Left ventricle myocardium inferior (tissue), 1 donor: Measurements from ENCODE around the gene ZYG11B. TPM values are rescaled to one million over a fixed set of nuclear protein-coding genes. Genes with fewer than 3 reads are reported as not detected.

Experiments used
- DNase-seq: peaks from one replicate; pipeline ENCODE4 v3.0.0-alpha.2; 2020
- H3K27ac ChIP-seq: fragments of 200-600 bp; replicated peaks from 2 replicates; pipeline ENCODE4 v1.8.0; 2021
- H3K27me3 ChIP-seq: fragments of 200-600 bp; 2 replicates; pipeline ENCODE4 v1.8.0; 2021; ENCODE audit warnings: low read depth
- H3K36me3 ChIP-seq: fragments of 200-600 bp; 2 replicates; pipeline ENCODE4 v1.8.0; 2021
- H3K4me1 ChIP-seq: fragments of 200-600 bp; 2 replicates; pipeline ENCODE4 v1.8.0; 2021
- H3K4me3 ChIP-seq: fragments of 200-600 bp; 2 replicates; pipeline ENCODE4 v1.8.0; 2021; ENCODE audit warnings: mild to moderate bottlenecking, moderate library complexity
- H3K9me3 ChIP-seq: fragments of 200-600 bp; replicated peaks from 2 replicates; pipeline ENCODE4 v1.8.0; 2021
- intact Hi-C: fragments of 100-400 bp; cut with micrococcal nuclease; formaldehyde crosslinking; loops from one replicate; pipeline ENCODE4 v1.11.0; 2022
- total RNA-seq: library from RNA; stranded (reverse); fragmentation: NEBNext Ultra II Directional; extraction: Animal tissue kit (Norgen Biotek cat#: 25700); gene quantifications from one replicate; pipeline ENCODE4 v1.2.1, GENCODE V29; 2021
- TF ChIP-seq, protein P1 (sequence below): fragments of 200-600 bp; IDR thresholded peaks from 2 replicates; pipeline ENCODE4 v1.8.0; 2021; ENCODE audit warnings: antibody characterized with exemption, mild to moderate bottlenecking, borderline replicate concordance
- donor health status: DM: no; HTN: yes; CAD: no; lungs with severe emphysema.

The ZYG11B gene
- total RNA-seq, 1 donor from 2014 or later, result 68.3 TPM

DNA sequence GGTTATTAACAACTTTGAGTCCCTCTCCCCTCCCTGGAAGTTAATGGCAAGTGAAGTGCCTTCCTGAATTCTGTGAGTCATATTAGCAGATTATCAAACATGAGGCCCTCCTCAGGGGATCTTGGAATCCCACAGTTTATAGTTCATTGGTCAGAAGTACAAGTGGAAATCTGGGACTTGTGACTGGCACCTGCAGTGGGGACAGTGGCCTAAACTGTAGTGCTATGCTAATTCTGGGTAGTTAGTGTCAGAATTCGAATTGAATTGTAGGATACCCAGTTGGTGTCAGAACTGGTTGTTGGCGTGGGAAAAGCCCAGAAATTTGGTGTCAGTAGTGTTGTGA, 26.2 kb downstream of the ZYG11B start:
- Histone ChIP-seq H3K4me3 (no peak overlapping the region), H3K27ac (peak overlapping the region; percentile 60), H3K27me3 (no peaks in the 10 kb centered on the region), H3K4me1 (peaks cover 63% of the 10 kb centered on the region), H3K36me3 (peaks cover 11% of the 10 kb centered on the region), H3K9me3 (no peaks in the 10 kb centered on the region)
- intact Hi-C loops, result no loop called here
- TF ChIP-seq, protein P1, sequence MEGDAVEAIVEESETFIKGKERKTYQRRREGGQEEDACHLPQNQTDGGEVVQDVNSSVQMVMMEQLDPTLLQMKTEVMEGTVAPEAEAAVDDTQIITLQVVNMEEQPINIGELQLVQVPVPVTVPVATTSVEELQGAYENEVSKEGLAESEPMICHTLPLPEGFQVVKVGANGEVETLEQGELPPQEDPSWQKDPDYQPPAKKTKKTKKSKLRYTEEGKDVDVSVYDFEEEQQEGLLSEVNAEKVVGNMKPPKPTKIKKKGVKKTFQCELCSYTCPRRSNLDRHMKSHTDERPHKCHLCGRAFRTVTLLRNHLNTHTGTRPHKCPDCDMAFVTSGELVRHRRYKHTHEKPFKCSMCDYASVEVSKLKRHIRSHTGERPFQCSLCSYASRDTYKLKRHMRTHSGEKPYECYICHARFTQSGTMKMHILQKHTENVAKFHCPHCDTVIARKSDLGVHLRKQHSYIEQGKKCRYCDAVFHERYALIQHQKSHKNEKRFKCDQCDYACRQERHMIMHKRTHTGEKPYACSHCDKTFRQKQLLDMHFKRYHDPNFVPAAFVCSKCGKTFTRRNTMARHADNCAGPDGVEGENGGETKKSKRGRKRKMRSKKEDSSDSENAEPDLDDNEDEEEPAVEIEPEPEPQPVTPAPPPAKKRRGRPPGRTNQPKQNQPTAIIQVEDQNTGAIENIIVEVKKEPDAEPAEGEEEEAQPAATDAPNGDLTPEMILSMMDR, result no peak
- DNase-seq, result no peak

DNA sequence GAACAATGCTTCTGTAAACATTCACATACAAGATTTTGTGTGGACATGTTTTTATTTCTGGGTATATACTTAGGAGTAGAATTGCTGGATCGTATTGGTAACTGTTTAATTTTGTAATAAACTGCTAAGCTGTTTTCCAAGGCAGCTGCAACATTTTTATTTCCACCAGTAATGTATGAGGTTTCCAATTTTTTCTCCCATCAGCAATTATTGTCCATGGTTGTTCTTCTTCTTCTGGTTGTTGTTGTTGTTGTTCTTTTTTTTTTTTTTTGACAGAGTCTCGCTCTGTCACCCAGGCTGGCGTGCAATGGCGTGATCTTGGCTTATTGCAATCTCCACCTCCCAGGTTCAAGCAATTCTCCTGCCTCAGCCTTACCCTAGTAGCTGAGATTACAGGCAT, 26.9 kb downstream of the ZYG11B start:
- no peak for DNase-seq
- H3K4me1 ChIP-seq, result peaks cover 57% of the 10 kb centered on the region

DNA sequence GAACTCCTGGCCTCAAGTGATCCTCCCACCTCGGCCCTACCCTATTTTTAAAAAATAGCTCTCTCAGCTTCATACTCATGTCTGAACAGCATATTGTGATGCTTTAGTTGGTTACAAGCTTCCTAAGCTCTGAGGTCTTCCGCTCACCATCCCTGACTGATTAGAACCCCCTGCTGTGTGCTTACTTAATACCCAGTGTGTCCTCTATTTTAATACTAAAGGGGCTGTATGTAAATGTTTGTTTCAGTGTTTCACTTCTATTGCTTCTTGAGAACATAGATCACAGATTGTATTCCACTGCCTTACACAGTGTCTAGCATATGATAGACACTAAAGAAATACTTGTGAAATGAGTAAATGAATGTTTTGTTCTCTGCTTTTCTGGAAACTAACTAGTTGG, 29.8 kb downstream of the ZYG11B start:
- H3K9me3 ChIP-seq, result no peaks in the 10 kb centered on the region
- TF ChIP-seq, protein P1, result no peak

More for the DNA sequence above, 26.9 kb downstream of the ZYG11B start:
- Histone ChIP-seq H3K36me3 (peaks cover 18% of the 10 kb centered on the region), H3K27me3 (no peaks in the 10 kb centered on the region), H3K27ac (peak overlapping the region; percentile 60), H3K4me3 (no peak overlapping the region), H3K9me3 (no peaks in the 10 kb centered on the region)
- TF ChIP-seq, protein P1, result no peak
- intact Hi-C loops, result no loop called here

DNA sequence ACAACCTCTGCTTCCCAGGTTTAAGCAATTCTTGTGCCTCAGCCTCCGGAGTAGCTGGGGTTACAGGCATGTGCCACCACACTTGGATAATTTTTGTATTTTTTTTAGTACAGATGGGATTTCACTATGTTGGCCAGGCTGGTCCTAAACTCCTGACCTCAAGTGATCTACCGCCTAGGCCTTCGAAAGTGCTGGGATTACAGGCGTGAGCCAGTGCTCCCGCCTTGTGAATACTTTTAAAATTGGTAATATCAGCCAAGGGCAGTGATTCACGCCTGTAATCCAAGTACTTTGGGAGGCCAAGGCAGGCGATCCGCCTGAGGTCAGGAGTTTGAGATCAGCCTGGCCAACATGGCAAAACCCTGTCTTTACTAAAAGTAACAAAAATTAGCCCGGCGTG, 33.7 kb downstream of the ZYG11B start:
- peaks cover 42% of the 10 kb centered on the region for H3K36me3 ChIP-seq

More for the DNA sequence above, 29.8 kb downstream of the ZYG11B start:
- DNase-seq, result no peak
- Histone ChIP-seq H3K36me3 (peaks cover 35% of the 10 kb centered on the region), H3K4me1 (peaks cover 28% of the 10 kb centered on the region), H3K27ac (no peak overlapping the region), H3K4me3 (no peak overlapping the region), H3K27me3 (no peaks in the 10 kb centered on the region)
- intact Hi-C loops, result no loop called here

DNA sequence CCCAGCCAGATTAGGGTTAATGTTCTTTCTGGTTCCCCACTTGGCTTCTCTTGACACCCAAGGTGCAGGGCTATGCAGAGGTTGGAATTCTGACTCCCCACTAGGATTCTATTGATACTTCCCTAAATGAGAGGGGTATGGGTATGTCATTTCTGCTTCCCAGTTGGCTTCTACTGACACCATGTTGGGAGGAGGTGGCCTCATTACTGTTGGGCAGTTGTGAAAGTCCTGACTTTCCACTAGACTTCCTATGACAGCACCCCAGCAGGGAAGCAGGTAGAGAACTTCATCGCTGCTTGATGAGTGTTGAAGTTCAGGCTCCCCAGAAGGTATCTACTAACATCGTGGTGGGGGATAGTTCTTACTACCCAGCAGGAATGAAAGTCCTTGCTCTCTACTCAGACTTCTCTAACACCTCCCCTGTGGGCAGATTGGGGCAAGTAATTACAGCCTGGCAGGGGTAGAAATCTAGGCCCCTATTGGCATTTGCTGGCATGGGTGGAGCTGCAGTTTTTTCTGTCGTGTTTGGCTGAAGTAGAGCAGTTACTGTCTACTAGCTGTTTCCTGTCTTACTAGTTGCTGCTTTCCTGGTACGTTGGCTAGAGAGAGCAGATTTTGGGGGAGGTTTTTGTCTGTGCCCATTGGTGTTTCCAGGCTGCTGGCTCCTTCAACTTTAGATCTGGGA, 41.5 kb downstream of the ZYG11B start:
- intact Hi-C loops, result no loop called here
- no peaks in the 10 kb centered on the region for H3K27me3 ChIP-seq
- H3K4me3 ChIP-seq, result no peak overlapping the region
- peaks cover 21% of the 10 kb centered on the region for H3K36me3 ChIP-seq
- TF ChIP-seq, protein P1, result no peak
- no peak overlapping the region for H3K27ac ChIP-seq
- no peaks in the 10 kb centered on the region for H3K9me3 ChIP-seq
- DNase-seq, result no peak
- peaks cover 38% of the 10 kb centered on the region for H3K4me1 ChIP-seq

More for the DNA sequence above, 33.7 kb downstream of the ZYG11B start:
- no peak for DNase-seq
- Histone ChIP-seq H3K4me3 (no peak overlapping the region), H3K4me1 (peaks cover 9% of the 10 kb centered on the region), H3K27me3 (no peaks in the 10 kb centered on the region), H3K27ac (no peak overlapping the region), H3K9me3 (no peaks in the 10 kb centered on the region)
- intact Hi-C loops, result no loop called here
- TF ChIP-seq, protein P1, result no peak
